Astrocyte (in vitro differentiated cells and primary cell): ENCODE measurements around the gene HMG20A. TPM values are rescaled to one million over a fixed set of nuclear protein-coding genes. Genes with fewer than 3 reads are reported as not detected.

Experiments used
- DNase-seq: peaks from one replicate; pipeline ENCODE4 v3.0.0-alpha.2; 2010; ENCODE audit warnings: low read depth
- FAIRE-seq: peaks from 2 replicates; lab custom pipeline; 2011; peaks lifted over from hg19 to GRCh38; lab: Jason Lieb, UNC
- H2AFZ ChIP-seq: 2 replicates; pipeline ENCODE4 v1.6.0; 2012; ENCODE audit warnings: low read depth, low read length, inconsistent platforms
- H3K27ac ChIP-seq: 2 replicates; pipeline ENCODE4 v1.5.1; 2011; ENCODE audit warnings: low read depth, low read length, inconsistent platforms
- H3K27me3 ChIP-seq: 2 replicates; pipeline ENCODE4 v1.6.0; 2011; ENCODE audit warnings: low read length, inconsistent platforms; ENCODE audit not compliant: insufficient read depth
- H3K36me3 ChIP-seq: 2 replicates; pipeline ENCODE4 v1.5.1; 2011; ENCODE audit warnings: low read length, inconsistent platforms; ENCODE audit not compliant: insufficient read depth
- H3K4me1 ChIP-seq: 2 replicates; pipeline ENCODE4 v1.5.1; 2011; ENCODE audit warnings: low read length, inconsistent platforms; ENCODE audit not compliant: insufficient read depth
- H3K4me2 ChIP-seq: 2 replicates; pipeline ENCODE4 v1.6.0; 2012; ENCODE audit warnings: low read length, inconsistent platforms
- H3K4me3 ChIP-seq: 2 replicates; pipeline ENCODE4 v1.5.1; 2011; ENCODE audit warnings: low read depth, mild to moderate bottlenecking, low read length, inconsistent platforms; ENCODE audit not compliant: insufficient read depth
- H3K79me2 ChIP-seq: 2 replicates; pipeline ENCODE4 v1.6.0; 2012; ENCODE audit warnings: mild to moderate bottlenecking, low read length, inconsistent platforms; ENCODE audit not compliant: insufficient read depth
- H3K9ac ChIP-seq: 2 replicates; pipeline ENCODE4 v1.6.0; 2012; ENCODE audit warnings: mild to moderate bottlenecking, low read length, inconsistent platforms
- H3K9me3 ChIP-seq: 2 replicates; pipeline ENCODE4 v1.5.1; 2012; ENCODE audit warnings: low read depth, mild to moderate bottlenecking, low read length, inconsistent platforms; ENCODE audit not compliant: insufficient read depth
- H4K20me1 ChIP-seq: 2 replicates; pipeline ENCODE4 v1.6.0; 2012; ENCODE audit warnings: low read length, inconsistent platforms; ENCODE audit not compliant: insufficient read depth
- H3K27ac Mint-ChIP-seq: one replicate; pipeline ENCODE4 v1.8.0; 2021; ENCODE audit warnings: mild to moderate bottlenecking, mixed read lengths; ENCODE audit not compliant: unreplicated experiment
- H3K27me3 Mint-ChIP-seq: one replicate; pipeline ENCODE4 v1.8.0; 2021; ENCODE audit warnings: low read depth, mixed read lengths; ENCODE audit not compliant: unreplicated experiment
- H3K36me3 Mint-ChIP-seq: one replicate; pipeline ENCODE4 v1.8.0; 2021; ENCODE audit warnings: low read depth, mixed read lengths; ENCODE audit not compliant: unreplicated experiment
- H3K4me1 Mint-ChIP-seq: one replicate; pipeline ENCODE4 v1.8.0; 2021; ENCODE audit warnings: low read depth, mixed read lengths; ENCODE audit not compliant: unreplicated experiment
- H3K4me3 Mint-ChIP-seq: one replicate; pipeline ENCODE4 v1.8.0; 2021; ENCODE audit warnings: mild to moderate bottlenecking, moderate library complexity, mixed read lengths; ENCODE audit not compliant: unreplicated experiment
- H3K9me3 Mint-ChIP-seq: one replicate; pipeline ENCODE4 v1.8.0; 2021; ENCODE audit warnings: mild to moderate bottlenecking, mixed read lengths; ENCODE audit not compliant: unreplicated experiment
- CTCF ChIP-seq: IDR thresholded peaks from 2 replicates; pipeline ENCODE4 v1.5.1; 2011; ENCODE audit warnings: low read depth, mild to moderate bottlenecking, inconsistent platforms, low read length, moderate library complexity; ENCODE audit not compliant: insufficient read depth
- EZH2 ChIP-seq: IDR thresholded peaks from 2 replicates; pipeline ENCODE4 v1.6.1; 2012; ENCODE audit warnings: mild to moderate bottlenecking, low read length, inconsistent platforms; ENCODE audit not compliant: insufficient read depth
- total RNA-seq: library from RNA; stranded (reverse); gene quantifications from 2 replicates; pipeline ENCODE4 v1.2.1, GENCODE V29; 2021

The HMG20A gene
- total RNA-seq, 1 donor from 2014 or later = 47.4 TPM

GRCh38 chr15:77476995-77477394, 56.3 kb downstream of the HMG20A start:
- H3K9me3 ChIP-seq = no peaks in the 10 kb centered on the region
- peaks cover 8% of the 10 kb centered on the region for H3K36me3 ChIP-seq

GRCh38 chr15:77478051-77478450, 57.4 kb downstream of the HMG20A start:
- Histone ChIP-seq H2AFZ (no peak overlapping the region), H3K27ac (no peak overlapping the region), H3K9ac (no peak overlapping the region), H3K4me3 (no peak overlapping the region), H3K4me1 (peaks cover 22% of the 10 kb centered on the region), H3K9me3 (no peaks in the 10 kb centered on the region), H3K36me3 (peaks cover 8% of the 10 kb centered on the region), H4K20me1 (peaks cover 3% of the 10 kb centered on the region), H3K27me3 (no peaks in the 10 kb centered on the region), H3K79me2 (no peaks in the 10 kb centered on the region), H3K4me2 (no peak overlapping the region)
- Mint-ChIP-seq H3K4me3 (no peak overlapping the region), H3K36me3 (peaks cover 15% of the 10 kb centered on the region), H3K27me3 (no peaks in the 10 kb centered on the region), H3K9me3 (no peaks in the 10 kb centered on the region), H3K4me1 (peaks cover 28% of the 10 kb centered on the region), H3K27ac (no peak overlapping the region)
- DNase-seq (no peak), FAIRE-seq (no peak)
- TF ChIP-seq CTCF (no peak), EZH2 (no peak)

More at GRCh38 chr15:77476995-77477394, 56.3 kb downstream of the HMG20A start:
- Histone ChIP-seq H3K27ac (no peak overlapping the region), H2AFZ (no peak overlapping the region), H3K4me1 (peaks cover 11% of the 10 kb centered on the region), H3K27me3 (no peaks in the 10 kb centered on the region), H3K4me3 (no peak overlapping the region), H3K79me2 (no peaks in the 10 kb centered on the region), H3K4me2 (no peak overlapping the region), H4K20me1 (peaks cover 3% of the 10 kb centered on the region), H3K9ac (no peak overlapping the region)
- FAIRE-seq (no peak), DNase-seq (no peak)
- Mint-ChIP-seq H3K36me3 (peaks cover 18% of the 10 kb centered on the region), H3K9me3 (no peaks in the 10 kb centered on the region), H3K27me3 (no peaks in the 10 kb centered on the region), H3K27ac (no peak overlapping the region), H3K4me3 (no peak overlapping the region), H3K4me1 (peaks cover 22% of the 10 kb centered on the region)
- TF ChIP-seq EZH2 (no peak), CTCF (no peak)

GRCh38 chr15:77479015-77479414, 58.3 kb downstream of the HMG20A start:
- Histone ChIP-seq H3K9ac (no peak overlapping the region), H3K4me1 (peaks cover 31% of the 10 kb centered on the region), H3K79me2 (no peaks in the 10 kb centered on the region), H2AFZ (no peak overlapping the region), H4K20me1 (peaks cover 3% of the 10 kb centered on the region), H3K36me3 (peaks cover 8% of the 10 kb centered on the region), H3K4me3 (no peak overlapping the region), H3K27me3 (no peaks in the 10 kb centered on the region), H3K9me3 (no peaks in the 10 kb centered on the region), H3K27ac (no peak overlapping the region), H3K4me2 (no peak overlapping the region)
- no peaks in the 10 kb centered on the region for H3K9me3 Mint-ChIP-seq
- no peak for FAIRE-seq
- H3K4me3 Mint-ChIP-seq = no peak overlapping the region
- no peak overlapping the region for H3K27ac Mint-ChIP-seq
- DNase-seq = no peak
- peaks cover 30% of the 10 kb centered on the region for H3K4me1 Mint-ChIP-seq
- no peaks in the 10 kb centered on the region for H3K27me3 Mint-ChIP-seq
- no peak for TF ChIP-seq CTCF
- no peak for TF ChIP-seq EZH2
- peaks cover 18% of the 10 kb centered on the region for H3K36me3 Mint-ChIP-seq
